MM.1S (cell line): ENCODE results near the gene PMM2.

Experiments used
- DNase-seq: peaks from one replicate; pipeline ENCODE4 v3.0.0-alpha.2; 2015
- H2AFZ ChIP-seq: fragments of 300-600 bp; sonication (generic); 2 replicates; pipeline ENCODE4 v1.6.0; 2016; ENCODE audit warnings: antibody characterized with exemption, low read length
- H3F3A ChIP-seq: fragments of 300-600 bp; sonication (generic); 2 replicates; pipeline ENCODE4 v1.6.1; 2016; ENCODE audit warnings: mild to moderate bottlenecking, antibody characterized with exemption, low read length, moderate library complexity, mixed read lengths; ENCODE audit not compliant: insufficient read depth
- H3K27ac ChIP-seq: fragments of 300-600 bp; sonication (generic); 2 replicates; pipeline ENCODE4 v1.5.1; 2016; ENCODE audit warnings: mild to moderate bottlenecking, low read length
- H3K27me3 ChIP-seq: fragments of 300-600 bp; sonication (generic); replicated peaks from 2 replicates; pipeline ENCODE4 v1.6.0; 2016; ENCODE audit warnings: low read length; ENCODE audit not compliant: insufficient read depth
- H3K36me3 ChIP-seq: fragments of 300-600 bp; sonication (generic); replicated peaks from 2 replicates; pipeline ENCODE4 v1.6.1; 2016; ENCODE audit warnings: mild to moderate bottlenecking, low read length, mixed read lengths; ENCODE audit not compliant: insufficient read depth
- H3K4me1 ChIP-seq: fragments of 300-600 bp; sonication (generic); 2 replicates; pipeline ENCODE4 v1.6.1; 2016; ENCODE audit warnings: low read length, mixed read lengths
- H3K4me2 ChIP-seq: fragments of 300-600 bp; sonication (generic); 2 replicates; pipeline ENCODE4 v1.6.0; 2016; ENCODE audit warnings: low read depth, low read length
- H3K4me3 ChIP-seq: fragments of 300-600 bp; sonication (generic); 2 replicates; pipeline ENCODE4 v1.5.1; 2016; ENCODE audit warnings: low read length, mixed read lengths
- H3K79me2 ChIP-seq: fragments of 300-600 bp; sonication (generic); 2 replicates; pipeline ENCODE4 v1.6.1; 2016; ENCODE audit warnings: mixed run types, low read length, mixed read lengths
- H3K9ac ChIP-seq: fragments of 300-600 bp; sonication (generic); 2 replicates; pipeline ENCODE4 v1.6.1; 2016; ENCODE audit warnings: low read length, mixed read lengths
- H3K9me2 ChIP-seq: fragments of 300-600 bp; sonication (generic); replicated peaks from 2 replicates; pipeline ENCODE4 v1.6.1; 2016; ENCODE audit warnings: mild to moderate bottlenecking, low read length, mixed read lengths; ENCODE audit not compliant: insufficient read depth
- H3K9me3 ChIP-seq: fragments of 300-600 bp; sonication (generic); replicated peaks from 2 replicates; pipeline ENCODE4 v1.6.1; 2016; ENCODE audit warnings: mild to moderate bottlenecking, low read length, mixed read lengths; ENCODE audit not compliant: insufficient read depth
- H4K20me1 ChIP-seq: fragments of 300-600 bp; sonication (generic); 2 replicates; pipeline ENCODE4 v1.6.1; 2016; ENCODE audit warnings: mild to moderate bottlenecking, low read length, moderate library complexity, mixed read lengths; ENCODE audit not compliant: insufficient read depth
- EZH2 ChIP-seq: fragments of 300-600 bp; sonication (generic); optimal IDR thresholded peaks from 2 replicates; pipeline ENCODE3; 2017; ENCODE audit warnings: low read depth, mild to moderate bottlenecking, antibody characterized with exemption, low read length, mixed read lengths
- EZH2phosphoT487 ChIP-seq: fragments of 300-600 bp; sonication (generic); IDR thresholded peaks from 2 replicates; pipeline ENCODE4 v1.6.1; 2018; ENCODE audit warnings: antibody characterized with exemption, low read length
- TF ChIP-seq, protein P1 (sequence below): fragments of 300-600 bp; sonication (generic); IDR thresholded peaks from 2 replicates; pipeline ENCODE4 v1.5.1; 2016; ENCODE audit warnings: antibody characterized with exemption, low read length, mixed read lengths

PMM2 gene

DNA sequence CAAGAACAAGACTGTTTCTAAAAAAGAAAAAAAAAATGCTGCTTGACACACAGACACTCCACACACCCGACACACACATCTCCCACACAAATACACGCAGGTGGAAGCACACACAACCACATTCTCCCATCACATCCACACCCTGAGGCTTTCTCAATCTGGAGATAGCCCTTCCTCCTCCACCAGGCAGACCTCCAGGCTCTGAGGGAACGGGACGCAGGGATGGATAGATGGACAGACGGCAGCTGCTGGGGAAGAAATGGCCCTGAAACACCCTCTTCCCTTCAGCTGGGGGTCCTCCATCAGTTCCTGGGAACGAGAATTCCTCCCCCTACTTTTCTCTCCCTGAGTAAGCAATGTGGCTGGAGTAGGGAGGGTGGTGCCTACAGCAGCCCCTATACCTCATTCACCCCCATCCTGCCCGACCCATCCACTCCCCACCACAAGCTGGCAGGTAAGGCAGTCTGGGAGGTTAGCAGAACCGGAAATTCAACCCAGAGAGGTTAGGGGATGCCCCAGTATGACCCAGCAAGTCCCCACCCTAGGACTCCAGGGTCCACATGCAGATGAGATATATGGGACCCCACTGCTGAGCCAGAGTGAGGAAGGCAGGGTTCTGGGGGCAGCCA lies 80.4 kb downstream of the PMM2 start:
- no peak overlapping the region for H2AFZ ChIP-seq

DNA sequence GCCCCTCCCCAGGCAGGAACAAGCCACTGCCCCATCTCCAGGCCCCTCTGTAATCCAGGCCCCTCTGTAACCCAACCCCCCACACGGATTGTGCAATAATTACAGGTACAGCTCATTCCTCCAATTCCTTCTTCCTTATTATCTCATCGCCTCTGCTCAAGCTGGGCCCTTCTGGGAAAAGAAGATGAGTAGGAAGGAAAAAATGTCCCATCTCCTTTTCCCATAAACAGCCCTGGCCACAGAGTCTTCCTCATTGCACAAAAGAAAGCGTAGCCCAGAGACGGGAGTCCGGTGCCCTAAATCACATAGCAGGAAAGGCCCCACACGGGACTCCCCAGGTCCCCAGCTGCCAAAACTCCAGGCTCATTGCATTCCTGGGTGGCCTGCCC lies 80.9 kb downstream of the PMM2 start:
- H4K20me1 ChIP-seq = no peaks in the 10 kb centered on the region
- DNase-seq = no peak
- no peaks in the 10 kb centered on the region for H3F3A ChIP-seq
- no peak overlapping the region for H3K4me2 ChIP-seq
- no peaks in the 10 kb centered on the region for H3K9me2 ChIP-seq
- H3K4me1 ChIP-seq = no peaks in the 10 kb centered on the region
- H3K9ac ChIP-seq = no peak overlapping the region
- no peak overlapping the region for H3K4me3 ChIP-seq
- no peaks in the 10 kb centered on the region for H3K36me3 ChIP-seq
- H3K79me2 ChIP-seq = no peaks in the 10 kb centered on the region
- no peaks in the 10 kb centered on the region for H3K27me3 ChIP-seq
- no peak overlapping the region for H3K27ac ChIP-seq
- TF ChIP-seq, protein P1, sequence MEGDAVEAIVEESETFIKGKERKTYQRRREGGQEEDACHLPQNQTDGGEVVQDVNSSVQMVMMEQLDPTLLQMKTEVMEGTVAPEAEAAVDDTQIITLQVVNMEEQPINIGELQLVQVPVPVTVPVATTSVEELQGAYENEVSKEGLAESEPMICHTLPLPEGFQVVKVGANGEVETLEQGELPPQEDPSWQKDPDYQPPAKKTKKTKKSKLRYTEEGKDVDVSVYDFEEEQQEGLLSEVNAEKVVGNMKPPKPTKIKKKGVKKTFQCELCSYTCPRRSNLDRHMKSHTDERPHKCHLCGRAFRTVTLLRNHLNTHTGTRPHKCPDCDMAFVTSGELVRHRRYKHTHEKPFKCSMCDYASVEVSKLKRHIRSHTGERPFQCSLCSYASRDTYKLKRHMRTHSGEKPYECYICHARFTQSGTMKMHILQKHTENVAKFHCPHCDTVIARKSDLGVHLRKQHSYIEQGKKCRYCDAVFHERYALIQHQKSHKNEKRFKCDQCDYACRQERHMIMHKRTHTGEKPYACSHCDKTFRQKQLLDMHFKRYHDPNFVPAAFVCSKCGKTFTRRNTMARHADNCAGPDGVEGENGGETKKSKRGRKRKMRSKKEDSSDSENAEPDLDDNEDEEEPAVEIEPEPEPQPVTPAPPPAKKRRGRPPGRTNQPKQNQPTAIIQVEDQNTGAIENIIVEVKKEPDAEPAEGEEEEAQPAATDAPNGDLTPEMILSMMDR = no peak
- TF ChIP-seq EZH2 = no peak
- no peak for TF ChIP-seq EZH2phosphoT487
- H2AFZ ChIP-seq = no peak overlapping the region
- H3K9me3 ChIP-seq = no peaks in the 10 kb centered on the region

More for the DNA sequence above, 80.4 kb downstream of the PMM2 start:
- Histone ChIP-seq H3K4me2 (no peak overlapping the region), H3F3A (no peaks in the 10 kb centered on the region), H3K9me2 (no peaks in the 10 kb centered on the region), H3K4me3 (no peak overlapping the region), H3K27ac (no peak overlapping the region), H3K27me3 (no peaks in the 10 kb centered on the region), H3K9ac (no peak overlapping the region), H3K36me3 (no peaks in the 10 kb centered on the region), H3K4me1 (no peaks in the 10 kb centered on the region), H3K79me2 (no peaks in the 10 kb centered on the region), H3K9me3 (no peaks in the 10 kb centered on the region), H4K20me1 (no peaks in the 10 kb centered on the region)
- no peak for DNase-seq
- TF ChIP-seq EZH2 (no peak), EZH2phosphoT487 (no peak)
- TF ChIP-seq, protein P1 = no peak

DNA sequence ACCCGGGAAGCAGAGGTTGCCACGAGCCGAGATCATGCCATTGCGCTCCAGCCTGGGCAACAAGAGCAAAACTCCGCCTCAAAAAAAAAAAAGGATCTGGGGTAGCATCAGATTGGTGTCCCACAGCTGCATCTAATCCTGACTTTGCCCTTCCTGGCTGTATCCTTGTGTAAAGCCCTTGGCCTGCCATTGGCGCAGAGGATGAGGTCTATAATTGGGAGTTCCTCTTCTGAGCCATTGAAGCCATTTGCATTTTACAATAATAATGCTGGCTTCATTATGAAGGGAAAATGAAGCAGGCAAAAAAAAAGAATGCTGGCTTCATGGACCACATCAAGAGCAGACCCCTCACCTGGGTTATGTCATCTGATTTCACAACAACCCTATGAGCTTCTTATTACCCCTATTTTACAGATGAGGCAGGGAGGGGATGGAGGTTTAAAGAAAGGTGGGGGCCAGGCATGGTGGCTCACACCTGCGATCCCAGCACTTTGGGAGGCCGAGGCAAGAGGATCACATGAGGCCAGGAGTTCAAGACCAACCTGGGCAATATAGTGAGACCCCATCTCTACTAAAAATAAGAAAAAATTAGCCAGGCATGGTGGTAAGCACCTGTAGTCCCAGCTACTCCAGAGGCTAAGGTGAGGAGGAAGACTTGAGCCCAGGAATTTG lies 83.3 kb downstream of the PMM2 start:
- Histone ChIP-seq H3K27ac (no peak overlapping the region), H3K79me2 (no peaks in the 10 kb centered on the region), H3K9me2 (no peaks in the 10 kb centered on the region), H3K9ac (no peak overlapping the region), H3K36me3 (no peaks in the 10 kb centered on the region), H3F3A (no peaks in the 10 kb centered on the region), H2AFZ (no peak overlapping the region), H3K9me3 (no peaks in the 10 kb centered on the region), H3K4me1 (no peaks in the 10 kb centered on the region), H3K27me3 (no peaks in the 10 kb centered on the region), H3K4me3 (no peak overlapping the region), H3K4me2 (no peak overlapping the region), H4K20me1 (no peaks in the 10 kb centered on the region)
- TF ChIP-seq, protein P1 = no peak
- TF ChIP-seq EZH2 = no peak
- TF ChIP-seq EZH2phosphoT487 = no peak
- DNase-seq = no peak
